NCI-H1436 (cell line): ENCODE data around the gene FAM229B.

Experiments
- DNase-seq: peaks from one replicate; lab custom pipeline; 2025; lab: John Stamatoyannopoulos, UW

The FAM229B gene

GRCh38 chr6:112144145-112144926, 56.9 kb downstream of the FAM229B start:
- peak; percentile 32 for DNase-seq

- no peak for DNase-seq
Measured at GRCh38 chr6:112145080-112145573, 57.7 kb downstream of the FAM229B start.

GRCh38 chr6:112148103-112148502, 60.7 kb downstream of the FAM229B start:
- DNase-seq: no peak

GRCh38 chr6:112149236-112149635, 61.8 kb downstream of the FAM229B start:
- no peak for DNase-seq

GRCh38 chr6:112149719-112150263, 62.4 kb downstream of the FAM229B start:
- no peak for DNase-seq

- DNase-seq: no peak
Measured at GRCh38 chr6:112150363-112150762, 63.0 kb downstream of the FAM229B start.
